Measurements from ENCODE around the gene NEU3. TPM values are rescaled to one million over a fixed set of nuclear protein-coding genes. Genes with fewer than 3 reads are reported as not detected.
"Not testable (repeated sequence)": the region's sequence is repeated elsewhere in the genome, so short reads cannot be mapped to it uniquely, and the experiment has no call there.

Gene NEU3
- polyA plus RNA-seq, 1 experiment = 7.5 TPM

- no peak for TF ChIP-seq CTCF (IDR thresholded peaks at IDR 0.05; ENCODE audit: insufficient read depth, low read depth, low read length)
- CTCF ChIA-PET = interaction anchor here (0.6 to 2.5 kb wide), 5 partner anchors 11 to 230 kb away, joined by 4 to 21 read pairs (median 5); no protein-coding TSS in a partner anchor
- DNase-seq (ENCODE audit: low read depth) = no peak
- POLR2A ChIA-PET = interaction anchor here (0.6 kb wide), 1 partner anchor 8 kb away, joined by 3 read pairs; no protein-coding TSS in a partner anchor
- Histone ChIP-seq H3K36me3 (ENCODE audit: control insufficient read depth, insufficient read depth, low read length) (no peaks in the 10 kb centered on the region; the same call in 1 of the 2 replicates), H3K27me3 (ENCODE audit: control insufficient read depth, insufficient read depth, low read length) (no peaks in the 10 kb centered on the region), H3K4me3 (ENCODE audit: low read depth, low read length) (no peak overlapping the region)
Measured at GRCh38 chr11:75011357-75011756, 22.6 kb downstream of the NEU3 start.

GRCh38 chr11:75011872-75012271 is 23.1 kb downstream of the NEU3 start:
- ChIA-PET POLR2A (no interaction called here), CTCF (interaction anchor here (1.4 to 4.8 kb wide), 5 partner anchors 11 to 229 kb away, joined by 4 to 35 read pairs (median 5); no protein-coding TSS in a partner anchor)
- Histone ChIP-seq H3K36me3 (ENCODE audit: control insufficient read depth, insufficient read depth, low read length) (no peaks in the 10 kb centered on the region; the same call in 1 of the 2 replicates), H3K4me3 (ENCODE audit: low read depth, low read length) (no peak overlapping the region), H3K27me3 (ENCODE audit: control insufficient read depth, insufficient read depth, low read length) (no peaks in the 10 kb centered on the region)
- no peak for DNase-seq (ENCODE audit: low read depth)
- TF ChIP-seq CTCF (IDR thresholded peaks at IDR 0.05; ENCODE audit: insufficient read depth, low read depth, low read length) = no peak

GRCh38 chr11:75013051-75013450 is 24.3 kb downstream of the NEU3 start:
- no peak overlapping the region for H3K4me3 ChIP-seq (ENCODE audit: low read depth, low read length)
- no peaks in the 10 kb centered on the region; the same call in none of the 2 replicates for H3K36me3 ChIP-seq (ENCODE audit: control insufficient read depth, insufficient read depth, low read length)
- no peaks in the 10 kb centered on the region for H3K27me3 ChIP-seq (ENCODE audit: control insufficient read depth, insufficient read depth, low read length)
- TF ChIP-seq CTCF (IDR thresholded peaks at IDR 0.05; ENCODE audit: insufficient read depth, low read depth, low read length) = no peak
- CTCF ChIA-PET = interaction anchor here (4.8 to 5.7 kb wide), 2 partner anchors 10 to 18 kb away, joined by 33 to 35 read pairs; no protein-coding TSS in a partner anchor
- DNase-seq (ENCODE audit: low read depth) = no peak
- POLR2A ChIA-PET = no interaction called here

GRCh38 chr11:75014129-75014528 is 25.4 kb downstream of the NEU3 start:
- CTCF ChIA-PET = interaction anchor here (0.8 to 5.7 kb wide), 5 partner anchors 9 to 234 kb away, joined by 3 to 35 read pairs (median 9); no protein-coding TSS in a partner anchor
- Histone ChIP-seq H3K4me3 (ENCODE audit: low read depth, low read length) (no peak overlapping the region), H3K27me3 (ENCODE audit: control insufficient read depth, insufficient read depth, low read length) (no peaks in the 10 kb centered on the region), H3K36me3 (ENCODE audit: control insufficient read depth, insufficient read depth, low read length) (no peaks in the 10 kb centered on the region; the same call in none of the 2 replicates)
- POLR2A ChIA-PET = no interaction called here
- TF ChIP-seq CTCF (IDR thresholded peaks at IDR 0.05; ENCODE audit: insufficient read depth, low read depth, low read length) = peak; percentile 19; the same call in 1 of the 2 replicates
- peak; percentile 11 for DNase-seq (ENCODE audit: low read depth)

- H3K27me3 ChIP-seq (ENCODE audit: control insufficient read depth, insufficient read depth, low read length); H3K36me3 ChIP-seq (ENCODE audit: control insufficient read depth, insufficient read depth, low read length); DNase-seq (ENCODE audit: low read depth); H3K4me3 ChIP-seq (ENCODE audit: low read depth, low read length): not testable (repeated sequence)
- POLR2A ChIA-PET = interaction anchor here (0.6 kb wide), 1 partner anchor 8 kb away, joined by 3 read pairs; no protein-coding TSS in a partner anchor
- CTCF ChIA-PET = interaction anchor here (1.0 kb wide), 1 partner anchor 13 kb away, joined by 4 read pairs; no protein-coding TSS in a partner anchor
Measured at GRCh38 chr11:75019200-75019599, 30.5 kb downstream of the NEU3 start.

- H3K4me3 ChIP-seq (ENCODE audit: low read depth, low read length); H3K27me3 ChIP-seq (ENCODE audit: control insufficient read depth, insufficient read depth, low read length); H3K36me3 ChIP-seq (ENCODE audit: control insufficient read depth, insufficient read depth, low read length); POLR2A ChIA-PET; DNase-seq (ENCODE audit: low read depth): not testable (repeated sequence)
- CTCF ChIA-PET = interaction anchor here (0.7 to 7.5 kb wide), 5 partner anchors 12 to 230 kb away, joined by 3 to 95 read pairs (median 60); partner anchors contain the start of gene TPBGL
Measured at GRCh38 chr11:75020328-75020727, 31.6 kb downstream of the NEU3 start.
